Spleen (tissue), 11 donors: Measurements from ENCODE around the gene SLC40A1. TPM values are rescaled to one million over a fixed set of nuclear protein-coding genes. Genes with fewer than 3 reads are reported as not detected.

Experiments
- DNase-seq: peaks from one replicate; pipeline ENCODE4 v3.0.0-alpha.2; 2020
- H3K27ac ChIP-seq, 8 donors: fragments of 200-600 bp; sonication (generic) in 7 of 8; 1 replicate in 4 of 8; 2 replicates in 4 of 8; pipeline versions ENCODE4 v1.5.0 to v1.8.0; 2016 to 2021; ENCODE audit warnings: inconsistent platforms in 4 of 8, mild to moderate bottlenecking in 4 of 8, moderate library complexity in 1 of 8
- H3K27me3 ChIP-seq, 7 donors: fragments of 200-600 bp; sonication (generic) in 6 of 7; replicated peaks in 1 of 7; 1 replicate in 4 of 7; 2 replicates in 3 of 7; pipeline versions ENCODE4 v1.5.0 to v1.8.0; 2016 to 2021; ENCODE audit warnings: inconsistent platforms in 3 of 7, mild to moderate bottlenecking in 1 of 7
- H3K36me3 ChIP-seq, 6 donors: fragments of 200-600 bp; sonication (generic) in 5 of 6; 1 replicate in 4 of 6; 2 replicates in 2 of 6; pipeline versions ENCODE4 v1.5.0 to v1.8.0; 2016 to 2021; ENCODE audit warnings: inconsistent platforms in 2 of 6
- H3K4me1 ChIP-seq, 6 donors: fragments of 200-600 bp; sonication (generic) in 5 of 6; 1 replicate in 3 of 6; 2 replicates in 3 of 6; pipeline versions ENCODE4 v1.5.0 to v1.8.0; 2016 to 2021; ENCODE audit warnings: inconsistent platforms in 3 of 6
- H3K4me3 ChIP-seq, 8 donors: fragments of 200-600 bp; sonication (generic) in 7 of 8; 1 replicate in 4 of 8; 2 replicates in 4 of 8; pipeline versions ENCODE4 v1.5.0 to v1.8.0; 2016 to 2021; ENCODE audit warnings: inconsistent platforms in 4 of 8, mild to moderate bottlenecking in 4 of 8, moderate library complexity in 2 of 8
- H3K9me3 ChIP-seq, 8 donors: fragments of 200-600 bp; sonication (generic) in 7 of 8; 1 replicate in 4 of 8; 2 replicates in 4 of 8; pipeline versions ENCODE4 v1.5.0 to v1.8.0; 2016 to 2021; ENCODE audit warnings: inconsistent platforms in 4 of 8
- CTCF ChIP-seq, 11 experiments: fragments of 200-600 bp in 7 of 11; fragments of 450-650 bp in 4 of 11; sonication (generic) in 4 of 11; IDR thresholded peaks in 8 of 11; conservative IDR thresholded peaks in 3 of 11; 1 replicate in 7 of 11; 2 replicates in 4 of 11; pipeline versions ENCODE4 v1.4.0 to v1.8.0; 2016 to 2021; ENCODE audit warnings: antibody characterized with exemption in 11 of 11, inconsistent platforms in 4 of 11, mild to moderate bottlenecking in 1 of 11
- POLR2A ChIP-seq, 3 donors: fragments of 450-650 bp; IDR thresholded peaks; one replicate each; pipeline ENCODE4 v1.5.1; 2017; ENCODE audit warnings: antibody characterized with exemption in 3 of 3, mild to moderate bottlenecking in 1 of 3
- POLR2AphosphoS5 ChIP-seq, 3 donors: sonication (generic); formaldehyde crosslinking; IDR thresholded peaks; one replicate each; pipeline ENCODE4 v1.5.1; 2017; ENCODE audit warnings: antibody characterized with exemption in 3 of 3
- WGBS, 5 donors: extraction: QIAGEN DNeasy Blood & Tissue Kit in 3 of 5; methylation state at CpG; one replicate each; pipeline versions ENCODE4 v1.1.5 to v1.1.7; 2013 to 2018; 5-methylcytosine and 5-hydroxymethylcytosine counted together
- intact Hi-C: fragments of 100-400 bp; cut with DNase I; formaldehyde crosslinking; loops from one replicate; pipeline ENCODE4 v1.15.0; 2023; ENCODE audit warnings: low total_unique reads
- polyA plus RNA-seq, 3 donors: library from polyadenylated mRNA; stranded (reverse); fragments of 200-250 nt; gene quantifications; one replicate each; pipeline ENCODE4 v1.2.1, GENCODE V29; 2013
- total RNA-seq, 7 donors: library from RNA; depleted of rRNA in 3 of 7; stranded (reverse); fragments of >200 nt in 3 of 7; fragmentation: NEBNext Ultra II Directional in 4 of 7; extraction: Animal tissue kit (Norgen Biotek cat#: 25700) in 4 of 7; gene quantifications; one replicate each; pipeline versions ENCODE4 v1.1.0 to v1.2.1, GENCODE V29; 2016 to 2021
- donor health status: healthy with polysubstance abuse.
- donor health status: DM: no; HTN: no; CAD: no; lungs with moderate emphysema.
- donor health status: DM: no; HTN: no; CAD: no.
- donor health status: Bipolar disorder and iron deficiency.
- donor health status: healthy.
- donor health status: DM: no; HTN: no; CAD: no.
- donor health status: DM: yes; HTN: yes; CAD: no.

SLC40A1 gene
- total and polyA plus RNA-seq, 10 donors: 55.7 to 843 (median 455) TPM

GRCh38 chr2:189621781-189622180, 41.2 kb upstream of the SLC40A1 start:
- H3K4me3 ChIP-seq: no peak overlapping the region
- intact Hi-C loops: loop anchor here (10.0 kb wide), 1 partner anchor 47 kb away; no protein-coding TSS in a partner anchor
- TF ChIP-seq CTCF (IDR thresholded peaks at IDR 0.05 in 8 of 11, conservative IDR thresholded peaks at IDR 0.05 in 3 of 11) (no peak), POLR2A (IDR thresholded peaks at IDR 0.05) (no peak), POLR2AphosphoS5 (IDR thresholded peaks at IDR 0.05) (no peak)

DNA sequence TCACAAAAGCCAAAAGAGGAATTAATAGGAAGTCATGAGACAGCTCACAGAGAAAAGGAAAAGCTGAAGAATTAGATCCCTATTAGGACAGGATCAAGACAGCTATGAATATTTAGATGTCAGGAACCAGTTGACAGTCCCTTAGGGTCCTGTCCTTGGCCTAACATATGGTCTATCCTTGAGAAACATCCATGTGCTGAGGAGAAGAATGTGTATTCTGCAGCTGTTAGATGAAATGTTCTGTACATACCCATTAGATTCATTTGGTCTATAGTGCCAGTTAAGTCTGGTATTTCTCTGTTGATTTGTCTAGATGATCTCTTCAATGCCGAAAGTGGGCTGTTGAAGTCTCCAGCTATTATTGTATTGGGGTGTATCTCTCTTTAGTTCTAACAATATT, 37.6 kb upstream of the SLC40A1 start:
- H3K4me3 ChIP-seq: no peak overlapping the region
- intact Hi-C loops: no loop called here
- DNase-seq: no peak
- H3K27me3 ChIP-seq: no peaks in the 10 kb centered on the region
- H3K9me3 ChIP-seq: no peaks in the 10 kb centered on the region
- no peak overlapping the region for H3K27ac ChIP-seq
- WGBS, 5 donors: 0% methylated on average over 1 of the region's 1 CpG
- peaks cover 0 to 14% (median 8%) of the 10 kb centered on the region in 6 donors for H3K4me1 ChIP-seq
- TF ChIP-seq POLR2AphosphoS5 (IDR thresholded peaks at IDR 0.05): no peak
- no peak for TF ChIP-seq CTCF (IDR thresholded peaks at IDR 0.05 in 8 of 11, conservative IDR thresholded peaks at IDR 0.05 in 3 of 11)
- no peak for TF ChIP-seq POLR2A (IDR thresholded peaks at IDR 0.05)
- H3K36me3 ChIP-seq: no peaks in the 10 kb centered on the region

More at GRCh38 chr2:189621781-189622180, 41.2 kb upstream of the SLC40A1 start:
- Histone ChIP-seq H3K27ac (no peak overlapping the region), H3K36me3 (no peaks in the 10 kb centered on the region), H3K4me1 (no peaks in the 10 kb centered on the region), H3K9me3 (no peaks in the 10 kb centered on the region), H3K27me3 (no peaks in the 10 kb centered on the region)
- DNase-seq: no peak

- 92 to 96% (median 94%) methylated on average over 4 of the region's 4 CpGs for WGBS, 5 donors
- Histone ChIP-seq H3K27me3 (no peaks in the 10 kb centered on the region), H3K9me3 (no peaks in the 10 kb centered on the region), H3K4me3 (no peak overlapping the region), H3K4me1 (peaks cover 4 to 33% (median 14%) of the 10 kb centered on the region in 6 donors), H3K27ac (peak overlapping the region in 2 of 8 donors; percentile 82 to 85), H3K36me3 (no peaks in the 10 kb centered on the region)
- intact Hi-C loops: no loop called here
- no peak for DNase-seq
- TF ChIP-seq POLR2A (IDR thresholded peaks at IDR 0.05) (no peak), CTCF (IDR thresholded peaks at IDR 0.05 in 8 of 11, conservative IDR thresholded peaks at IDR 0.05 in 3 of 11) (no peak), POLR2AphosphoS5 (IDR thresholded peaks at IDR 0.05) (no peak)
Observed at GRCh38 chr2:189614585-189614984, 34.0 kb upstream of the SLC40A1 start.

DNA sequence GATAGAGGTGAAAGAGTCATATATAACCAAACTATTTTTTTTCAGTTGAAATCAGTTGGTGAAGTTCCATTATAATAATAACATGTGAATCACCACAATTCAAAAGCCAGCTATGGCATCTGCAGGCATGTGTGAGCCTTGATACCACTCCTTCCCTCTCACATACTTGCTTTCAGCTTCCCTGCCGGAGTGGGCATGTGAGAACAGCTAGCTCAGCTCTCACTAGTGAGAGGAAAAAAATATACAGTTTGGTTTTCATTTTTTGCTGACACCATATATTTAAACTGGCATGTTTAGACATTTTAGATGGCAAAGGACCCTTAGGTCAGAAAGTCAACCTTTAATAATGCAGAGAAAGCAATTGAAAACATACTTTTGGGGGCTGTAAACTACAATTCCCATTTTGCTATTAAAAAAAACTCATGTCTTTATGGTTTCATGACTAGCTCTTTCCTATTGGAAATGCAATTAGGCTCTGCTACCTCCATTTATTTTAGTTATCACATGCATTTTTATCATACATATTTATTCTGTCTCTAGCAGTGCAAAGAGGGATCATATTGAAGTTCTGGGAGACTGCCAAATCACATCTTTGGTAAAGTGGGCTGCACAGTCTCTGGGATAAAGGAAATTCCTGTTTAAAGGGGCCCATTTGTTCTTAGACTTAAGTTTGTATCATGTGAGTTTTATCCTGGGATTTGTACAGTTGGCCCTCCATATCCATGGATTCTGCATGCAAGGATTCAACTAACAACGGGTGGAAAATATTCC, 33.2 kb upstream of the SLC40A1 start:
- Histone ChIP-seq H3K4me3 (peak overlapping the region in 2 of 8 donors; percentile 22 to 45), H3K27ac (peak overlapping the region; percentile 46 to 85 (median 74)), H3K27me3 (no peaks in the 10 kb centered on the region), H3K36me3 (no peaks in the 10 kb centered on the region), H3K9me3 (no peaks in the 10 kb centered on the region), H3K4me1 (peaks cover 4 to 35% (median 14%) of the 10 kb centered on the region in 6 donors)
- TF ChIP-seq CTCF (IDR thresholded peaks at IDR 0.05 in 8 of 11, conservative IDR thresholded peaks at IDR 0.05 in 3 of 11): no peak
- 38 to 47% (median 44%) methylated on average over 2 of the region's 2 CpGs for WGBS, 5 donors
- intact Hi-C loops: no loop called here
- DNase-seq: no peak
